ENCODE data around the gene PIK3R1. TPM values are rescaled to one million over a fixed set of nuclear protein-coding genes. Genes with fewer than 3 reads are reported as not detected.
A peak's percentile ranks its signal among the peaks of the same experiment; 100 is the strongest.

The PIK3R1 gene
- total and polyA plus RNA-seq, 4 donors, result 22.6 to 123 (median 47.3) TPM

- peak overlapping the region in 2 of 3 donors; percentile 71 to 78 for H3K4me3 ChIP-seq (ENCODE audit: low read depth in 1 of 3, low read length in 3 of 3)
- WGBS, result 21% methylated on average over 8 of the region's 8 CpGs
- no peaks in the 10 kb centered on the region for H3K9me3 ChIP-seq (ENCODE audit: control insufficient read depth in 4 of 4, low read length in 3 of 4)
- H3K36me3 ChIP-seq (ENCODE audit: control insufficient read depth in 4 of 4, insufficient read depth in 3 of 4, low read depth in 1 of 4, low read length in 3 of 4), result peaks cover 5 to 21% (median 12%) of the 10 kb centered on the region in 4 donors
- TF ChIP-seq RAD21 (IDR thresholded peaks at IDR 0.05) (no peak), RXRA (IDR thresholded peaks at IDR 0.05) (no peak), YY1 (IDR thresholded peaks at IDR 0.05) (no peak), ATF3 (IDR thresholded peaks at IDR 0.05) (no peak), FOXA2 (IDR thresholded peaks at IDR 0.05) (no peak), TAF1 (conservative IDR thresholded peaks at IDR 0.05) (no peak), JUND (IDR thresholded peaks at IDR 0.05) (no peak), ZBTB33 (IDR thresholded peaks at IDR 0.05) (no peak), SP1 (IDR thresholded peaks at IDR 0.05) (no peak), HNF4A (conservative IDR thresholded peaks at IDR 0.05) (no peak)
- TF ChIP-seq, protein P1, sequence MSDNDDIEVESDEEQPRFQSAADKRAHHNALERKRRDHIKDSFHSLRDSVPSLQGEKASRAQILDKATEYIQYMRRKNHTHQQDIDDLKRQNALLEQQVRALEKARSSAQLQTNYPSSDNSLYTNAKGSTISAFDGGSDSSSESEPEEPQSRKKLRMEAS (IDR thresholded peaks at IDR 0.05), result no peak
- no peaks in the 10 kb centered on the region for H3K27me3 ChIP-seq (ENCODE audit: control insufficient read depth in 4 of 4, insufficient read depth in 4 of 4, low read length in 3 of 4)
- no peak for DNase-seq (ENCODE audit: low spot score)
- H3K9ac ChIP-seq (ENCODE audit: low read depth in 1 of 2, low read length in 2 of 2), result peak overlapping the region; percentile 84 to 90
- H3K4me1 ChIP-seq (ENCODE audit: control insufficient read depth in 4 of 4, insufficient read depth in 4 of 4, low read length in 3 of 4), result peaks cover 12 to 71% (median 59%) of the 10 kb centered on the region in 4 donors
- H3K27ac ChIP-seq (ENCODE audit: low read depth in 1 of 2, low read length in 2 of 2), result peak overlapping the region; percentile 85 to 94
Observed at GRCh38 chr5:68287631-68287975, 72.0 kb downstream of the PIK3R1 start.

DNA sequence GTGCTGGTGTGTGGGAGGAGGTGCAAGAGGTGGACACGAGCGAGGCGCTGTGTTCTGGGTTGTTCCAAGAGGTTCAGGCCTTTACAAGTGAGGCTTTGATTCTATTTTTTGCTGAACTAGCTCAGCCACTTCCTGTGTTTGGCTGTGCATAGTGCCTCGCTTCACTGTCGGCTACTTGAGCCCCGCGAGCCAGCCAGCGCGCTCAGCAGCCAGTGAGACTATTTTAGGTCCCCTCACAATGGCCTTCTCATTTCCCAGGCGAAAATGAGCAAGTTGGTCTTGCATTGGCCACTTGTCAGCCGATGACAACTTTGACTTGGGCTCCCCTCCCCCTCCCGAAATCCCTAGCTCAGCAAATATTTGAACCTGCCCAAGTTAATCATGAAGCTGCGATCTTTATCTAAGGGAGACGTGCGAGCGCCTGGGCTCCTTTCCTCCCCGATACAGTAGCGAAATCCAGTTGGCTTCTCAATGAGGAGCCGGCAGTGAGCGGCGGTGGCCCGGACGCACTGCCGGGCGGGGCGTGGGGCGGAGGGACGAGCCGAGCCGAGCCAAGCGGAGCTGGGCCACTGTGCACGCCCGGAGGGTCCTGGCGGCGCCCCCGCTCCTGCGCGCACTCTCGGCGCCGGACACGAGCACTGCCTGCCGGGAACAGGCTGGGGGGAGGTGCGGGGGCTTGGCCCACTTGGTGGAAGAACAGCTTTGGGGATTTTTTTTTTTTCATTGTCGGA lies 72.6 kb downstream of the PIK3R1 start:
- WGBS, result under 1% methylated on average over 45 of the region's 45 CpGs

More for the DNA sequence above, 72.6 kb downstream of the PIK3R1 start:
- TF ChIP-seq RAD21 (IDR thresholded peaks at IDR 0.05), result peak; percentile 44
- peak; percentile 4 for TF ChIP-seq FOXA2 (IDR thresholded peaks at IDR 0.05)
- no peak for TF ChIP-seq FOXA1 (IDR thresholded peaks at IDR 0.05)
- peak; percentile 67 for TF ChIP-seq TAF1 (conservative IDR thresholded peaks at IDR 0.05)
- TF ChIP-seq SP1 (IDR thresholded peaks at IDR 0.05), result peak; percentile 58
- peak; percentile 29 to 44 for TF ChIP-seq JUND (IDR thresholded peaks at IDR 0.05)
- no peak for TF ChIP-seq CTCF (IDR thresholded peaks at IDR 0.05; ENCODE audit: low read depth, low read length, missing input control)
- TF ChIP-seq, protein P2, sequence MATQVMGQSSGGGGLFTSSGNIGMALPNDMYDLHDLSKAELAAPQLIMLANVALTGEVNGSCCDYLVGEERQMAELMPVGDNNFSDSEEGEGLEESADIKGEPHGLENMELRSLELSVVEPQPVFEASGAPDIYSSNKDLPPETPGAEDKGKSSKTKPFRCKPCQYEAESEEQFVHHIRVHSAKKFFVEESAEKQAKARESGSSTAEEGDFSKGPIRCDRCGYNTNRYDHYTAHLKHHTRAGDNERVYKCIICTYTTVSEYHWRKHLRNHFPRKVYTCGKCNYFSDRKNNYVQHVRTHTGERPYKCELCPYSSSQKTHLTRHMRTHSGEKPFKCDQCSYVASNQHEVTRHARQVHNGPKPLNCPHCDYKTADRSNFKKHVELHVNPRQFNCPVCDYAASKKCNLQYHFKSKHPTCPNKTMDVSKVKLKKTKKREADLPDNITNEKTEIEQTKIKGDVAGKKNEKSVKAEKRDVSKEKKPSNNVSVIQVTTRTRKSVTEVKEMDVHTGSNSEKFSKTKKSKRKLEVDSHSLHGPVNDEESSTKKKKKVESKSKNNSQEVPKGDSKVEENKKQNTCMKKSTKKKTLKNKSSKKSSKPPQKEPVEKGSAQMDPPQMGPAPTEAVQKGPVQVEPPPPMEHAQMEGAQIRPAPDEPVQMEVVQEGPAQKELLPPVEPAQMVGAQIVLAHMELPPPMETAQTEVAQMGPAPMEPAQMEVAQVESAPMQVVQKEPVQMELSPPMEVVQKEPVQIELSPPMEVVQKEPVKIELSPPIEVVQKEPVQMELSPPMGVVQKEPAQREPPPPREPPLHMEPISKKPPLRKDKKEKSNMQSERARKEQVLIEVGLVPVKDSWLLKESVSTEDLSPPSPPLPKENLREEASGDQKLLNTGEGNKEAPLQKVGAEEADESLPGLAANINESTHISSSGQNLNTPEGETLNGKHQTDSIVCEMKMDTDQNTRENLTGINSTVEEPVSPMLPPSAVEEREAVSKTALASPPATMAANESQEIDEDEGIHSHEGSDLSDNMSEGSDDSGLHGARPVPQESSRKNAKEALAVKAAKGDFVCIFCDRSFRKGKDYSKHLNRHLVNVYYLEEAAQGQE (IDR thresholded peaks at IDR 0.05), result no peak
- TF ChIP-seq GABPA (IDR thresholded peaks at IDR 0.05 in 1 of 2, conservative IDR thresholded peaks at IDR 0.05 in 1 of 2), result no peak
- peak; percentile 40 for TF ChIP-seq ZBTB33 (IDR thresholded peaks at IDR 0.05)
- TF ChIP-seq ATF3 (IDR thresholded peaks at IDR 0.05), result no peak
- TF ChIP-seq RXRA (IDR thresholded peaks at IDR 0.05), result peak; percentile 51 to 66
- TF ChIP-seq, protein P1 (IDR thresholded peaks at IDR 0.05), result peak; percentile 72
- TF ChIP-seq YY1 (IDR thresholded peaks at IDR 0.05), result peak; percentile 77
- TF ChIP-seq EGR1 (IDR thresholded peaks at IDR 0.05; ENCODE audit: low read depth in 2 of 2), result no peak
- TF ChIP-seq HNF4A (conservative IDR thresholded peaks at IDR 0.05), result peak; percentile 42 to 46
- no peak for TF ChIP-seq HNF4G (IDR thresholded peaks at IDR 0.05)
- no peak for TF ChIP-seq NR2F2 (IDR thresholded peaks at IDR 0.05)
- H3K27me3 ChIP-seq (ENCODE audit: control insufficient read depth in 4 of 4, insufficient read depth in 4 of 4, low read length in 3 of 4), result no peaks in the 10 kb centered on the region
- H3K9ac ChIP-seq (ENCODE audit: low read depth in 1 of 2, low read length in 2 of 2), result peak overlapping the region; percentile 84 to 90
- H3K4me3 ChIP-seq (ENCODE audit: low read depth in 1 of 3, low read length in 3 of 3), result peak overlapping the region; percentile 65 to 78 (median 71)
- H3K27ac ChIP-seq (ENCODE audit: low read depth in 1 of 2, low read length in 2 of 2), result peak overlapping the region; percentile 85 to 94
- peaks cover 12 to 67% (median 54%) of the 10 kb centered on the region in 4 donors for H3K4me1 ChIP-seq (ENCODE audit: control insufficient read depth in 4 of 4, insufficient read depth in 4 of 4, low read length in 3 of 4)
- DNase-seq (ENCODE audit: low spot score), result peak; percentile 82
- no peaks in the 10 kb centered on the region for H3K9me3 ChIP-seq (ENCODE audit: control insufficient read depth in 4 of 4, low read length in 3 of 4)
- H3K36me3 ChIP-seq (ENCODE audit: control insufficient read depth in 4 of 4, insufficient read depth in 3 of 4, low read depth in 1 of 4, low read length in 3 of 4), result peaks cover 5 to 19% (median 13%) of the 10 kb centered on the region in 4 donors
